8988T (cell line): ENCODE results near the gene MCRS1.

Source experiments
- DNase-seq: peaks from one replicate; pipeline ENCODE4 v3.0.0; 2011

The MCRS1 gene

DNA sequence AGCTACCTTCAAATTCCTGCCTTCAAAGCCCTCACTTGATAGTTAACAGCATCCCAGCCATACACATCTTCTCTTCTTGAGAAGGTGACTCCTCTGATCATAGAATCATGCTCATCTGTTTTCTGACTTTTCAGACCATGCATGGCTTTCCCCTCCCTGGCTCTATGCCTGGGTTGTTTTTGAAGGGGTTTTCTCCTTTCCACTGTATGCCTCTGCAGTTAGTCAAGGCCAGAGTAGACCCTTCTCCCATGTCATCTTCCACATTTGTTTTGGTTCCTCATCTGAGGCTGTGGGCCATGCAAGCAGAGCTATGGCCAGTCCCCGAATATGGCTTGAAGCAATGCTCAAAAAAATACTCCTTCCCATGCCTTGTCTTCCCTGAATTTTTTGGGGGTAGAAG lies 14.3 kb upstream of the MCRS1 start:
- no peak for DNase-seq

DNA sequence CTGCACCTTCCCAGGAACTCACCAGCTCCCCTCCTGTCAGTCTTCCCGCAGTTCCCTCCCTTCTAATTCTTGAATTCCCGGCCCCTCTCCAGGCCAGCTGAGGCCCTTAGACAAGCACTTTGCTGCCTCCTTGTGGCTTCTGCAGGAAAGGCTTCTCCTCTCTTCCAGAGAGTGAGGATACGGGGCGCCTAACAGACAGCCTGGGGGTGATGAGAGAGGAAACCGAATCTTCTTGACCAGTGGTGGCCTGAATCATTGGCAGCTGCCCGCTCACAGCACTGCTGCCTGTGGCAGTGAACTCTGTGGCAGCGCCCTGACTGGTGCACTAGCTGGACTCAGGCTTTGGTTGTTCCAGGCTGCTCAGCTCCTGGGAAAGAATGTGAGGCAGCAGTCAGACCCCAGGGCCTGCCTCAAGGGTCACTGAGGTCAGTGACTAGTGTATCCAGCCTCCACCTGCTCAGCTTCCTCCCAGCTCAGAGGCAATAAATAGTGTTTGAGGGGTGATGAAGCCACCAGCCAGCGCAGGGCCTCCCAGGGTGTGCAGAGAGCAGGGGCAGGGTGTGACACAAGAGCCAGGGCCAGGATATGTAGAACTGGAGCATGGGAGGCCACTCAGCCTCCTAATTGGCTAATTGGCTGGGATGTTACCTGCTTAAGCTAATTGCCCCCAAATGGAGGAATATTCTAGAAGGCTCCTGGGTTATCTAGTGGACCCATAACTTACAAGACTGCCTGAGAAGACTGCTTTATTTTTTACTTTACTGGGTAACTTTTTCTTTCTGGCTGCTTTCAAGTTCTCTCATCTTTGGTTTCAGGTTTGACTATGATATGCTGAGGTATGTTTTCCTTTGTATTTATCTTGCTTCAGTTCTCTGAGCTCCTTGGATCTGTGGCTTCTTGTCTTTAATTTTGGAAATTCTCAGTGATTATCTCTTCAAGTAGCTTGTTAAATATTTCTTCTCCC lies 12.9 kb upstream of the MCRS1 start:
- DNase-seq, result peak; percentile 79

DNA sequence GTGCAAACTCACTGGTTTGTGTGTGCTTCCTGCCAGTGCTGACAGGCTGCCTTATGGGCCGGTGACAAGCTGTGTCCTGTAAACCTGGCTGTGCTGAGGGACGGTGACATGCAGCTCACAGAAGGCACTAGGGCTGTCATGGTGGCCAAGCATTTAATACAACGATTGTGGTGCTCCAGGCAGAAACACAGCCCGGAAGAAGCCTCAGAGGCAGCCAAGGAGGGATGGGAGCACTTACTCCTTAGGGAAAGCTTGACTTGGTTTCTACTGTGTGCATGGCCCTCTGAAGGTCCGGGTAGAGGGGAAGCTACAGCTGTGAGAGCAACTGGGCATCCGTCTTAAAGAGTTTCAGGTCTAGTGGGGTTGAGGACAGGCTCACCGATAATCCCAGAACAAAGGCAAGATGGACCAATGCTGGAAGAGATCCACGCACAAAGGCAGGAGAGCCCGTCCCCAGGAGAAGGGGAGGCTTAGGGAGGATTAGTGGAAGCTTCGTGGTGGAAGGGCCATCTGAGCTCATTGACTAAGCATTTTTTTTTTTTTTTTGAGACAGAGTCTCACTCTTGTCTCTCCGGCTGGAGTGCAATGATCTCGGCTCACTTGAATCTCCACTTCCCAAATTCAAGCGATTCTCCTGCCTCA lies 10.7 kb upstream of the MCRS1 start:
- no peak for DNase-seq

DNA sequence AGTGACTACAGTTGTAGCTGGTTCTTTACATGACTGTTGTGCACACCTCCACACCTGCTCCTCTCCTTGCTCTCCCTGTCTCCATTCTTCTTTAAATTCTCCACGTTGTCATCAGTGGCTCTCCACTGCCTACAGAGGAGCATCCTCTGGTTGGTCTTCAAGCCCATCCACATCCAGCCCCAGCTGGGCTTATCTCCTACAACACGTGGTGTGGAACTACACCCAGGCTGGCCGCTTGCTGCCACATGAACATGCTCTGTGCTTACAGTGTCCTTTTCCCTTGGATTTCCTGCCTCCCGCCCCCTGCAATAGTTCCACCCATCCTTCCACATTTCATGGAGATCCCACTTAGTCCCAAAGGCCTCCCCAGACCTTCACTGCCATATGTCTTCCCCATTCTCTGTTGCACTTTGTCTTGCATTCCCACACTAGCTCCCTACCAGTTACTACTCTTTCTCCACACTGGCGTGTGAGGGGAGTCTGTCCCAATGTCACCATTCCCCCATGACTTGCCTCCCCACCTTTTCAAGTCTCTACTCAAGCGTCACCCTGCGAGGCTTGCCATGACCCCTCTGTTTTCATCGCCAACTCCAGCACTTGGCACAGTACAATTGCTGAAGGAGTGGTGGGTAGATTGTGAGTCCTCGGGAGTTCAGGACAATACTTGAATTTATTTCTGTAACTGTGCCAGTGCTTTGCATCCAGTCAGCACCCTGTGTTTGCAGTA lies 9.8 kb upstream of the MCRS1 start:
- no peak for DNase-seq

DNA sequence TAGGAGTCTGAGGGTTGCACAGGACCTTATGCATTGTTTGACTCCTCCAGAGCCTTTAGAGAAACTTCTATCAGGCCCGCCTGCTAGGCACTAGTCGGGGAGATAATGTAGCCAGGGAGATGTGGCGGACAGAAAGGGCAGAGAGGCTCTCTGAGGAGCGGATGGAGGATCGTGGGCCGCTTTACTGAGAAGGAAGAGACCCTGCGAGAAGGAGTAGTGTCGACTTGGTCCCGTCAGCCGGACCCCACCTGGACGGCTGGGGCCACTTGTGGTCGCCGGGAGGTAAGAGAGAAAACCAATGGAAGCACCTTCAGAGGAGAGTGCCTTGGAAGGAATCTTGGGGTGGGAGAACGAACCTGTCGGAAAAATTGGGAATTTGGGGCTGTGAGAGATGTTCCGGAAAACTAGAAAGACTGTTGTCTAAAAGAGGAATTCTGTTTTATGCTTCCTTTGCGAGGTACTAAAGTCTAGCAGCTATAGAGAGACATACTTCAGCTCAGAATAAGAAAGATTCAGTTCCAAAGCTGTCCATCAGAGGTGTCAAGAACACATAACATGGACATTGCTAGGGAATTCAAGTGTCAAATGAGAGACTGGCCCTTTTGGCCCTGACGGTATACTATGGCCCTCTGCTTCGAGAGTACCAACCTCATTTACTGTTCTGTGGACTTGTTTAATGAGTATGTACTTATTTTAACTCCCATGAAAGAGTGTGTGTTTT lies 660 bp upstream of the MCRS1 start:
- DNase-seq, result no peak

DNA sequence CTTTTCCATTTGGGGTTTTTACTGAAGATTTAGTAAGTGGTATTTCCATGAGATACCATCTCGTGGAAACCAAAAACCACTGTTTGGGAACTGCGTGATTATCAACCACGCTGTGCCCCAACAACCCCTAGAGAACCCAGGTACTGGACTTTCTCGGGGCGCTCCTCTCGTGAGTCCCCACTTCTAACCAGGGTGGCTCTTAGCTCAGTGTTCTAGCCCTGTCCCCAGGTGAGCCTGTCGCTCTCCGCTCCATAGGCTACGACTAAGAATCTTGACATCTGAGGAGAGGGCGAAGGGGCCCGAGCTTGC lies 686 bp downstream of the MCRS1 start:
- DNase-seq, result no peak

GRCh38 chr12:49566361-49566760 lies 1.6 kb downstream of the MCRS1 start:
- DNase-seq, result no peak

- no peak for DNase-seq
These were observed 2.3 kb downstream of the MCRS1 start for GRCh38 chr12:49565406-49566265.

DNA sequence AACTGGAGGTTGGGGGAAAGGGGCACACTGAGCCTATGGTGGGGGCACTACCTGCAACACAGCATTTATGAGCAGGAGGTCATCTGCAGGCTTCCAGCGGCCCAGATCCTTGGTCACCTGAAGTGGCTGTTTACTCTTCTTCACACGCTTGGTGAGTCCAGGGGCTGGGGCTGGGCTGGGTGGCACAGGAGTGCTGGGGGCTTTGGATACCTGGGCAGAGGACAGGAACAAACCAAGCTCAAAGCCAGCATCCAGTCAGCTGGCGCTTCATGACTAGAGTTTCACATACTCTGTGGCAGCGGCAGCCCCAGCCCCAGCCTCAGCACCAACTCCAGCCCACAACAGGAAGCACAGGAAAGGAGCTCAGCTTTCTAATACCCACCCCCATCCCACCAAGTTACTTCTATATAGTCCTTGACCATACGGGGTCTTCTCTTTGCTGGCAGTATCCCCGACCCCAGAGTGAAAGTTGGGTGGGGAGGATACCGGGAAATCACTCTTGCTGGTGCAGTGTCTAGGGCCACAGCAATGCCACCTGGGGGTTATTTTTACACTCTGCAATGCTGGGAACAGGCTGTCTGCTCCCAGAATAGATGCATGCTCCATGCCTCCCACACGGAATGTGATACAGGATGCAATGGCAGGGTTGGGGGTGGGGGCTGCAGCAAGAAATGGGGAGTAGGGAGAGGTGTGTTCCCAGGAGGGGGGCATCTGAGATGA lies 3.1 kb downstream of the MCRS1 start:
- DNase-seq, result no peak

DNA sequence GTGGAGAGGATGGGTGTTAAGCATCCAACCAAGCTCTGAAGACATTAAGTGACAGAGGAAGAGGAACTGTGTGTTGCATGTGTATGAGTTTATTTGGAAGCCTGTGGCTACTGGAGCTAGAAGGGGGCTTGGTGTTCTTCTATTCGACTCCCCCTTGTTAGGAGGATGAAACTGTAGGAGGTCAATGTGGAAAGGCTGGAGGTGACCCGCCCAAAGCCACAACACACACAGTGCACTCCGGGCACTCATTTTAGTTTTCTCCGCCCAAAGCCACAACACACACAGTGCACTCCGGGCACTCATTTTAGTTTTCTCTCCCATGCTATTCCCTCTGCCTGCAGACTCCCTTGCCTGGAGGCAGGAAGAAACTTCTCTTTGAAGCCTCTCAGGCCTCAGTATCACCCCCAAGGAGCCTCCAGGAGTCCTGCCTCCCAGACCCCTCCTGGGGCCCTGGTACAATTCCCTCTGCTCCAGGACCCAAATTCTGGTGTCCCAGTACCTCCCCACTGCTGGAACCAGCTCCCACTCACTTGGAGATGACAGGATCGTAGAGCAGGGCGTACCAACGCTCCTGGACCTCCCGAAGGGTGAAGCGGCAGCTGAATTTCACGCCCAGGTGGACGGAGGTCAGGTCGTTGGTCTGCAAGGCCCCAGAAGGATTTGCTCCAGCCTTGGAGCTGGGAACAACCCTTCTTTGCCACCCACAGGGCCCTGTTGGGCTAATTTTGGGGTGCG lies 3.8 kb downstream of the MCRS1 start:
- DNase-seq, result no peak

DNA sequence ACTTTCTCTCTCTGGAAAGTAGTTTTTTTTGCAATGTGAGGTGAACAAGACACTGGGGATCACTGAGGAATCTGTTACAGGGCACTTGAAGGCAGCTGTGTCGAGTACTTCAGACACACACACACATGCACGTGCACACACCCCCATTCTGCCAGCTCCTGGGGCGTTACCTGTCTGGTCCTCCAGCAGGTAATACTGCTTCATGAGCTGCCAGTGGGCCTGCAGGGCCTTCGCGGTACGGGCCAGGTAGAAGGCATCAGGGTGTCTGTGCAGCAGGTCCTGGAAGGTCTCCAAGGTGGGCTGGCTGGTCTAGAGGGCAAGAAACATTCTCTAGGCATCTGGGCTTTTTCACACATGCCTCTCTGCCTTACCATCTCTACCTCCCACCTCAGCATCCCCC lies 5.1 kb downstream of the MCRS1 start:
- no peak for DNase-seq

DNA sequence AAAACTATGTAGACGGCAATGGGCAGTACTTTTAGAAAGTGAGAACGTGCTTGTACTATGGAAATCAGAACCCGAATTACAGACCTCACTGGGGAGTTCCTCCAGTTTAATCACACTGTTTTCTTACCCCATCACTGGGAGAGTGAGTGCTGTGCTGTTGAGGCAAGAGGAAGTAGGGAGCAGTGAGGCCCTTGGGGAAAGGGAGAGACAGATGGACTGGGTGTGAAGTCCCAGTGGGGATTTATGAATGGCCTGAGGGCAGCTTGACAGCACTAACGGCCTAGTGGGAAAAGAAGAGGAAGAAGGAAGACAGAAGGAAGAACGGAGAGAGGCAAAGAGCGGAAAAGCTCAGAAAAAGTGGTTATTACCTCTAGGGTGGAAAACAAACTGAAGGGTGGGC lies 5.7 kb downstream of the MCRS1 start:
- DNase-seq, result no peak

- DNase-seq, result no peak
These were observed 7.2 kb downstream of the MCRS1 start for GRCh38 chr12:49560695-49561094.

DNA sequence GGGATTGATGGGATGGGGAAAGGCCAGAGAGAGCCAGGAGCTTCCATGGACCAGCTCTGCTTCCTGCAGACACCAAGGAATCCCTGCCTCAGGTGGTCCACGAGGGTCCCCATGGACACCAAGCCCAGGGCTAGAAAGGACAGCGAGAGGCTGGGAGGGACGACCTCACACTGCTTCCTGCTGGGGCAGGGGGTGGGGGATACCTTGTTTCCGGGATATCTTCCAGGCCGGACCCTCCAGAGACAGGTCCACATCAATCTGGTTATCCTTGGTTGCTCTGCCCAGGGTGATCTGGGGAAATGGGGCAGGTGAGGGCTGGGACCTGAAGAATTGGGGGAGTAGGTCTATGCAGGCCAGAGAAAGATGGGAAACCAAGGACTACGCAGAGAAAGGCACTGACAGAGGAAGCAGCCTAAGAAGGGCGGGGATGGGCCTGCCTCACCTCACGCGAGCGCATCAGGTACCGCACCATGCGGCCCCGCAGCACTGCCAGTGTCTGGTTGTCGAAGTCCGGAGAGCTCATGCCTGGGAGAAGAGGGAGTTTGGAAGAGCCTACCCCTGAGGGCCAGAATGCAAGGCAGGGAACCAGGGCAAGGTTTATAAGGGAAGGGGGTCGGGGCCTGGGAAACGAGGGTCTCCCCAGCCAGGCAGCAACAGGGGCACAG lies 8.8 kb downstream of the MCRS1 start:
- no peak for DNase-seq

- DNase-seq, result no peak
These were observed 9.4 kb downstream of the MCRS1 start for GRCh38 chr12:49558526-49558925.

DNA sequence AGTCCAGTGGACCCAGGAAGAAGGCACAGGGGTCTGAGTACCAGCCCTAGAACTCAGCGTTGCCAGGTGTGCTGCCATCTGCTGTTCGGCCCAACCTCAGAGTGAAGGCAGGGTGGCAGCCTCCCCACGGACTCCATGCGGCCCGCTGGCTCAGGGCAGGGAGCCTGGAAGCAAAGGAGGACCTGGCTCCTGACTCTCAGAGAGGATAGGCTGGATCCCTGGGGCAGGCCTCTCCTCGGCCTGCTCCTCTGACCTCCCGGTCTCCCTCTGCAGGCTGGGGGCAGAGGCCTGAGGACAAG lies 10.1 kb downstream of the MCRS1 start:
- DNase-seq, result peak; percentile 63

DNA sequence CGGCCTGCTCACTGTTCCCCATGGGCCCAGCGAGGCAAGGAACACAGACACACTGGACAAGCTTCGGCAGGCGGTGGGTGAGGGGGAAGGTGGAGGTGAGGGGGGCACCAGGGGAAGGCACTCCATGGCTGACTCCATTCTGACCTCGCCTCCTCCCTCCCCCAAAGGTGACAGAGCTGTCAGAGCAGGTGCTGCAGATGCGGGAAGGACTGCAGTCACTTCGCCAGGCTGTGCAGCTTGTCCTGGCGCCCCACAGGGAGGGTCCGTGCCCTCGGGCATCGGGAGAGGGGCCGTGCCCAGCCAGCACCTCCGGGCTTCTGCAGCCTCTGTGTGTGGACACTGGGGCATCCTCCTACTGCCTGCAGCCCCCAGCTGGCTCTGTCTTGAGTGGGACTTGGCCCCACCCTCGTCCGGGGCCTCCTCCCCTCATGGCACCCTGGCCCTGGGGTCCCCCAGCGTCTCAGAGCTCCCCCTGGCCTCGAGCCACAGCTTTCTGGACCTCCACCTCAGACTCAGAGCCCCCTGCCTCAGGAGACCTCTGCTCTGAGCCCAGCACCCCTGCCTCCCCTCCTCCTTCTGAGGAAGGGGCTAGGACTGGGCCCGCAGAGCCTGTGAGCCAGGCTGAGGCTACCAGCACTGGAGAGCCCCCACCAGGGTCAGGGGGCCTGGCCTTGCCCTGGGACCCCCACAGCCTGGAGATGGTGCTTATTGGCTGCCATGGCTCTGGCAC lies 10.6 kb downstream of the MCRS1 start:
- DNase-seq, result no peak

GRCh38 chr12:49556391-49557186 lies 11.4 kb downstream of the MCRS1 start:
- no peak for DNase-seq
